ACC112 (cell line): ENCODE measurements around the gene FAM168A.

Experiments
- H2AFZ ChIP-seq: fragments of 200-600 bp; sonication (generic); one replicate; pipeline ENCODE4 v1.6.0; 2017; ENCODE audit warnings: antibody characterized with exemption, low read length; ENCODE audit not compliant: unreplicated experiment
- H3K27ac ChIP-seq: fragments of 200-600 bp; sonication (generic); 2 replicates; pipeline ENCODE4 v1.5.1; 2014; ENCODE audit warnings: low read depth, mild to moderate bottlenecking, antibody characterized with exemption, low read length, moderate library complexity
- H3K27me3 ChIP-seq: fragments of 200-600 bp; sonication (generic); 2 replicates; pipeline ENCODE4 v1.6.1; 2014; ENCODE audit warnings: mild to moderate bottlenecking, antibody characterized with exemption, low read length, moderate library complexity, mixed read lengths; ENCODE audit not compliant: insufficient read depth
- H3K36me3 ChIP-seq: fragments of 200-600 bp; sonication (generic); 2 replicates; pipeline ENCODE4 v1.6.1; 2016; ENCODE audit warnings: mild to moderate bottlenecking, antibody characterized with exemption, low read length, moderate library complexity, mixed read lengths; ENCODE audit not compliant: insufficient read depth
- H3K4me1 ChIP-seq: fragments of 200-600 bp; sonication (generic); one replicate; pipeline ENCODE4 v1.6.1; 2016; ENCODE audit warnings: low read length, mixed read lengths; ENCODE audit not compliant: insufficient read depth, unreplicated experiment, control insufficient read depth
- H3K4me3 ChIP-seq: fragments of 200-600 bp; sonication (generic); 2 replicates; pipeline ENCODE4 v1.5.1; 2014; ENCODE audit warnings: mild to moderate bottlenecking, low read depth, low read length
- H3K79me2 ChIP-seq: fragments of 200-600 bp; sonication (generic); one replicate; pipeline ENCODE4 v1.6.0; 2016; ENCODE audit warnings: low read length; ENCODE audit not compliant: control insufficient read depth, unreplicated experiment, insufficient read depth

The FAM168A gene

GRCh38 chr11:73396985-73397384, 200.9 kb downstream of the FAM168A start:
- H3K36me3 ChIP-seq, result no peaks in the 10 kb centered on the region; the same call in 1 of the 2 replicates
- peaks cover 32% of the 10 kb centered on the region for H3K4me1 ChIP-seq
- H3K79me2 ChIP-seq, result no peaks in the 10 kb centered on the region
- H3K27ac ChIP-seq, result no peak overlapping the region
- no peaks in the 10 kb centered on the region for H3K27me3 ChIP-seq
- no peak overlapping the region for H2AFZ ChIP-seq
- H3K4me3 ChIP-seq, result no peak overlapping the region

DNA sequence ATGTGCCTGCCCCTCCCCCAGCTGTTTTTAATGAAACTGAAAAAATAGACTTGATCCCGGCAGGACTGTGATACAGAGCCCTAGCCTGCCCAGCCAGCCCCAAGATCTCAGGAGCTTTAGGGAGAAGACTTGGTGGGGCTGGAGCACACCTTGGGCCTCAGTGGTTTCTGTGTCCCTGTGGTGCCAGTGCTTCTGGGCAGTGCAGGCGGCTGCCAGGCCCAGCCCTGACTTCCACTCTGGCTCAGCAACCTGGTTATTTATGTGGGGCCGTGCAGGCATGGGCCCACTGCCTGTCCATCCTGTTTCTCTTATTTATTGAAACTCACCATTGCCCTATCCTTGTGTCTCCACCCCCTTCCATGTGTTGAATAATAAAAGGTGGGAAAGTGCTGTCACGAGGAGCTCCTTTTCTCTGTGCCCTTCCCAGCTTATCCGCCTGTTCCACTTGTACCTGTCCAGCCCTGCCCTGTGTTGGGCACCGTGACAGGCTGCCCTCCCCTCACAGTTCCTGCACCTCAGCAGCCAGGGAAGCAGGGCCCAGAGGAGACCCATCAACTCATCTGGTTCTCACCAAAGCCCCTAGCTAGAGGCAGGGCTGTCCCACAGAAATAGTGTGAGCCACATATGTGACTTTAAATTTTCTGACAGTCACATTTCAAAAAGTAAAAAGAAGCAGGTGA, 201.5 kb downstream of the FAM168A start:
- no peaks in the 10 kb centered on the region; the same call in 1 of the 2 replicates for H3K36me3 ChIP-seq
- H3K27me3 ChIP-seq, result no peaks in the 10 kb centered on the region
- H3K4me3 ChIP-seq, result no peak overlapping the region
- H3K4me1 ChIP-seq, result peaks cover 26% of the 10 kb centered on the region
- H3K79me2 ChIP-seq, result no peaks in the 10 kb centered on the region
- no peak overlapping the region for H2AFZ ChIP-seq
- H3K27ac ChIP-seq, result no peak overlapping the region

- peaks cover 20% of the 10 kb centered on the region for H3K4me1 ChIP-seq
- H3K27ac ChIP-seq, result no peak overlapping the region
- peaks cover 5% of the 10 kb centered on the region for H3K79me2 ChIP-seq
- no peak overlapping the region for H3K4me3 ChIP-seq
- H3K27me3 ChIP-seq, result no peaks in the 10 kb centered on the region
- H2AFZ ChIP-seq, result no peak overlapping the region
- no peaks in the 10 kb centered on the region; the same call in 1 of the 2 replicates for H3K36me3 ChIP-seq
Observed at GRCh38 chr11:73395297-73396208, 202.4 kb downstream of the FAM168A start.

DNA sequence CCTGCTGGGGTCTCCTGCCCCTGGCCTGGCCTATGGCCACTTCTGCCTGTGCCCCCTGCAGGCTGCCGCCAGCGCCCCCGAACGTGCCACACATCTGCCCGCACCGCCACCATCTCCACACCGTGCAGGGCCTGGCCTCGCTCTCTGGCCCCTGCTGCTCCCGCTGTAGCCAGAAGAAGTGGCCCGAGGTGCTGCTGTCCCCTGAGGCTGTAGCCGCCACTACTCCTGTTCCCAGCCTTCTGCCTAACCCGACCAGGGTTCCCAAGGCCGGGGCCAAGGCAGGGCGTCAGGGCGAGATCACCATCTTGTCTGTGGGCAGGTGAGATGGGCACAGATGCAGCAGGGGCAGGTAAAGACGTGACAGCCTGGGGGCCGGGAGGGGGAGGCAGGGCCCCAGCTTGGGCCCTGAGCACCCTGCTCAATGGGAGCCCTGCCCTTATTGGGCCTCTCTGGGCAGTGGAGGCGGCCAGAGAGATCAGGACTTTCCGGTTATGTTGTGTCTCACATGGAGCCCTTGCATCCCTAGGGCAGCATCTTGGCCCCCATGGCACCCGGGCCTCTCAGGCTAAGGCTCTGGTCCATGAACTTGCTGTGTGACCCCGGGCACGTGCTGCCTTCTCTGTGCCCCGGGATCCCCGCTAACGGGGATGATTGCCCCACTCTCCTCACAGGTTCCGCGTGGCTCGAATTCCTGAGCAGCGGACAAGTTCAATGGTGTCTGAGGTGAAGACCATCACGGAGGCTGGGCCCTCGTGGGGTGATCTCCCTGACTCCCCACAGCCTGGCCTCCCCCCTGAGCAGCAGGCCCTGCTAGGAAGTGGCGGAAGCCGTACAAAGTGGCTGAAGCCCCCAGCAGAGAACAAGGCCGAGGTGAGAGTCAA, 203.3 kb downstream of the FAM168A start:
- Histone ChIP-seq H3K27me3 (no peaks in the 10 kb centered on the region), H3K36me3 (no peaks in the 10 kb centered on the region; the same call in 1 of the 2 replicates), H3K4me1 (peaks cover 13% of the 10 kb centered on the region), H3K27ac (no peak overlapping the region), H3K79me2 (peaks cover 5% of the 10 kb centered on the region), H3K4me3 (no peak overlapping the region), H2AFZ (no peak overlapping the region)

DNA sequence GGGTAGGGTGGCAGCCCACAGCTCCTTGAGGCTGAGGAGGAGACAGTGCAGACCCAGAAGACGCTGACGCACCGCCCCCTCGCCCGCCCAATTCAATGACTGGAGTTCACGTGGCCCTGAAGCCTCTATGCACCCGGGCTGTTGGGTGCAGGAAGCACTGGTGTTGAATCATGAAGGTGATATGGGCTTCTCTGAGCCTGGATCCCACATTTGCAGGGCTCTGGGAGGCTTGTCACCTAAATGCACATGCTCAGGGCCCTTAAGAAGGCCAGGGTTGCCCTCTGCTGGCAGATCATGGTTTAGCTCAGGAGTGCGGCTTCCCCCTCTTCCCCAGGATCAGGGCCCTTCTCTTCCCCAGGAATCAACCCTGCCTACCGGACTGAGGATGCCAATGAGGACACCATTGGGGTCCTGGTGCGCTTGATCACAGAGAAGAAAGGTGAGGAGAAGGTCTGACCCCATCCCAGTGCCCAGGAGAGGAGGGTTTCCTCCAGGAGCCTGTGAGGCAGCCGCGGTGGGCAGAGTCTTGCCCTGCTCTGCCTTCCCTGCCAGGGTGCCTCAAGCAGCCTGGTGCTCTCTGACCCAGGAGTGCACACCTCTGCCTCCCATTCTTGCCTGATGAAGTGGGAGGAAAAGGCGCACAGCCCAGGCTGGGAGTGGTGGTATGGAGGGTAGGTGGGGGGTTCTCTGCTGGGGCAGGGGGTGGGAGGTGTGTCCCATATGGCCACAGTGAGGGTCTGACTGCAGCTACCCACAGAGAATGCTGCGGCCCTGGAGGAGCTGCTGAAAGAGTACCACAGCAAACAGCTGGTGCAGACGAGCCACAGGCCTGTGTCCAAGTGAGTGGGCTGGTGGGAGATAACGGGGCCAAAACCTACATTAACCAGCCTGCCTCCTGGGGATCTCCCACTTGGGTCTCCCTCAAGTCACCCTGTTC, 204.2 kb downstream of the FAM168A start:
- H2AFZ ChIP-seq, result no peak overlapping the region
- no peaks in the 10 kb centered on the region; the same call in 1 of the 2 replicates for H3K36me3 ChIP-seq
- no peaks in the 10 kb centered on the region for H3K27me3 ChIP-seq
- no peak overlapping the region for H3K4me3 ChIP-seq
- H3K79me2 ChIP-seq, result peaks cover 13% of the 10 kb centered on the region
- H3K4me1 ChIP-seq, result peaks cover 4% of the 10 kb centered on the region
- no peak overlapping the region for H3K27ac ChIP-seq

GRCh38 chr11:73393011-73393380, 204.9 kb downstream of the FAM168A start:
- H3K27ac ChIP-seq, result no peak overlapping the region
- H3K4me3 ChIP-seq, result no peak overlapping the region
- peaks cover 3% of the 10 kb centered on the region for H3K4me1 ChIP-seq
- H3K36me3 ChIP-seq, result no peaks in the 10 kb centered on the region; the same call in 1 of the 2 replicates
- no peak overlapping the region for H2AFZ ChIP-seq
- H3K27me3 ChIP-seq, result no peaks in the 10 kb centered on the region
- H3K79me2 ChIP-seq, result peaks cover 20% of the 10 kb centered on the region

DNA sequence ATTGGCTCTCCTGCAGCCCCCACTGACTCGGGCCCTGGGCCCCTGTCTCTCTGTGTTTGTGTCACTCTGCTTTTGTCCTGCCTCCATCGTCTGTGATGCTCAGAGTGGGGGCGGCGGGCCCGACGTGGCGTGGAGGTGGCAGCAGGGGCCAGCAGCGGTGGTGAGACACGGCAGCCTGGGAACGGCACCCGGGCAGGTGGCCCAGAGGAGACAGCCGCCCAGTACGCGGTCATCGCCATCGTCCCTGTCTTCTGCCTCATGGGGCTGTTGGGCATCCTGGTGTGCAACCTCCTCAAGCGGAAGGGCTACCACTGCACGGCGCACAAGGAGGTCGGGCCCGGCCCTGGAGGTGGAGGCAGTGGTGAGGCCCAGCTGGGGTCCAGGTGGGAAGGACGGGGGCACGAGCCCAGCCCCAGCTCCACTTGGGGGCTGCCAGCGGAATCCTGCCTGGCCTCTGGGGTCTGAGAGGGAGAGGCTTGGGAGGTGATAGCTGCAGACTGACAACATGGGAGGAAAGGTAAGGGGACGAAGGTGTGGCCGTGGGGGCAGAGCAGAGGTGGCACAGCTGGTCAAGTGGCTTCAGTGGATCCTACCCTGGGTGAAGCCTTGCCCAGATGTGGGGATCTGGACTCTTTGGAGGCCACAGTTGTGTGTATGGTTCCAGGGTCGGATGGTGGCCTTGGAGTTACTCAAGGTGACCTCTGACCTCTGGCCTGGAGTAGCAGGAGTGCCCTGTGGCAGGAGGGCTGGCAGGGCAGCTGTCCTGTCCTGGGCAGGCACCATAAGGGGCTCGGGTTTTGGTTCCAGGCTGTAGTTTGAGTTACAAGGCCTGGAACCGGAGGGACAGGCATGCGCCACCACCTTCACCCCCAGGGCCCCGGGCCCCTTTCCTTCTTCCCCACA, 205.6 kb downstream of the FAM168A start:
- no peaks in the 10 kb centered on the region for H3K27me3 ChIP-seq
- H3K27ac ChIP-seq, result no peak overlapping the region
- H2AFZ ChIP-seq, result no peak overlapping the region
- H3K79me2 ChIP-seq, result peaks cover 26% of the 10 kb centered on the region
- H3K36me3 ChIP-seq, result no peaks in the 10 kb centered on the region; the same call in 1 of the 2 replicates
- no peak overlapping the region for H3K4me3 ChIP-seq
- peaks cover 3% of the 10 kb centered on the region for H3K4me1 ChIP-seq

DNA sequence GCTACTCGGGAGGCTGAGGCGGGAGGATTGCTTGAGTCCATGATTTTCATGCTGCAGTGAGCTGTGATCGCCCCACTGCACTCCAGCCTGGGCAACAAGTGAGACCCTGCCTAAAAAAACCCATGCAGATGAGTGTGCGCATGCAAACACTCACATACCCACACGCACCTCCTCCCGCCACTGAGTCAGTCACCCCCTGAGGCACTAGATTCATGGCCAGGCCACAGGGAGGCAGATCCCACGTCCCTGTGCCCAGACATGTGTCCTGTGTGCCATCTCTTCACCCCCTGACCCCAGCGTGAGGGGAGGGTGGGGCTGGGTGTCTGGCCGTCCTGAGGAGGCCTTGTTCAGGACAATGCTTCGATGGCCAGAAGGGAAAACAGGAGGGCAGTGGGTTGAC, 206.2 kb downstream of the FAM168A start:
- H3K4me1 ChIP-seq, result peaks cover 3% of the 10 kb centered on the region
- no peaks in the 10 kb centered on the region; the same call in 1 of the 2 replicates for H3K36me3 ChIP-seq
- H3K79me2 ChIP-seq, result peaks cover 33% of the 10 kb centered on the region
- H3K4me3 ChIP-seq, result no peak overlapping the region
- no peak overlapping the region for H2AFZ ChIP-seq
- H3K27ac ChIP-seq, result no peak overlapping the region
- H3K27me3 ChIP-seq, result no peaks in the 10 kb centered on the region
